ENCODE data around the gene PCDHA4. TPM values are rescaled to one million over a fixed set of nuclear protein-coding genes. Genes with fewer than 3 reads are reported as not detected.
"Not testable (repeated sequence)": the region's sequence is repeated elsewhere in the genome, so short reads cannot be mapped to it uniquely, and the experiment has no call there.

The PCDHA4 gene
- total and polyA plus RNA-seq, 9 of the 15 experiments (the other 6 are each of a cell fraction or from before 2014, with no cell fraction given) = not detected

DNA sequence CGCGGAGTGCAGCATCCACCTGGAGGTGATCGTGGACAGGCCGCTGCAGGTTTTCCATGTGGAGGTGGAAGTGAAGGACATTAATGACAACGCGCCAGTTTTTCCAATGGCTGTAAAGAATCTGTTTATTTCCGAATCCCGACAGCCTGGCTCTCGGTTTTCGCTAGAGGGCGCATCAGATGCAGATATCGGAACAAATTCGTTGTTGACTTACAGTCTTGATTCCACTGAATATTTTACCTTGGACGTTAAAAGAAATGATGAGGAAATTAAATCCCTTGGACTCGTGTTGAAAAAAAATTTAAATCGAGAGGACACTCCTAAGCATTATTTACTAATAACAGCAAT, 5.4 kb upstream of the PCDHA4 start:
- no peak for ATAC-seq
- Histone ChIP-seq H3K4me2 (ENCODE audit: insufficient read depth, low read length) (no peak overlapping the region), H3K79me2 (ENCODE audit: control insufficient read depth, insufficient read depth, low read length) (no peaks in the 10 kb centered on the region), H3K4me1 (replicated peaks in 1 of 2; ENCODE audit: control insufficient read depth in 2 of 2, insufficient read depth in 2 of 2, low read length in 2 of 2) (peaks cover 0 to 7% of the 10 kb centered on the region in 2 experiments; a peak in 1 of 5 replicates), H3K4me3 (no peak overlapping the region), H3K36me3 (ENCODE audit: control insufficient read depth, insufficient read depth, low read length) (no peaks in the 10 kb centered on the region), H3K9me1 (ENCODE audit: control insufficient read depth, insufficient read depth, low read length) (no peaks in the 10 kb centered on the region), H3K27ac (ENCODE audit: extremely low read depth, low read depth, low read length) (no peak overlapping the region), H2AFZ (ENCODE audit: low read depth, low read length) (no peak overlapping the region), H3K9ac (ENCODE audit: insufficient read depth in 1 of 2, low read depth in 2 of 2, low read length in 2 of 2) (no peak overlapping the region), H3K27me3 (ENCODE audit: control insufficient read depth in 2 of 2, insufficient read depth in 2 of 2, low read length in 2 of 2) (no peaks in the 10 kb centered on the region), H3K9me3 (replicated peaks; ENCODE audit: control insufficient read depth, insufficient read depth, low read depth, low read length) (no peaks in the 10 kb centered on the region), H4K20me1 (replicated peaks; ENCODE audit: control insufficient read depth, insufficient read depth, low read length) (no peaks in the 10 kb centered on the region)
- no peak for FAIRE-seq
- intact Hi-C loops (cut with micrococcal nuclease) (no loop called here), in situ Hi-C loops (cut with MboI) (no loop called here)
- peak in 1 of 4 experiments; percentile 2 for DNase-seq (ENCODE audit: extremely low read depth in 1 of 4, low spot score in 3 of 4)
- ChIA-PET POLR2A (no interaction called here), CTCF (ENCODE audit: low intra/inter-chr PET ratio) (no interaction called here)
- WGBS (ENCODE audit: insufficient coverage, low coverage, missing lambda C conversion rate) = 23% methylated on average over 16 of the region's 16 CpGs
- BruUV-seq (replicated peaks) = no TSS peak
- TF ChIP-seq COPS2 (conservative IDR thresholded peaks at IDR 0.05) (no peak), HMG20A (CRISPR knock-in tag; conservative IDR thresholded peaks at IDR 0.05) (no peak), ZFPM2 (CRISPR knock-in tag; IDR thresholded peaks at IDR 0.05) (no peak)
- TF ChIP-seq, protein P1, sequence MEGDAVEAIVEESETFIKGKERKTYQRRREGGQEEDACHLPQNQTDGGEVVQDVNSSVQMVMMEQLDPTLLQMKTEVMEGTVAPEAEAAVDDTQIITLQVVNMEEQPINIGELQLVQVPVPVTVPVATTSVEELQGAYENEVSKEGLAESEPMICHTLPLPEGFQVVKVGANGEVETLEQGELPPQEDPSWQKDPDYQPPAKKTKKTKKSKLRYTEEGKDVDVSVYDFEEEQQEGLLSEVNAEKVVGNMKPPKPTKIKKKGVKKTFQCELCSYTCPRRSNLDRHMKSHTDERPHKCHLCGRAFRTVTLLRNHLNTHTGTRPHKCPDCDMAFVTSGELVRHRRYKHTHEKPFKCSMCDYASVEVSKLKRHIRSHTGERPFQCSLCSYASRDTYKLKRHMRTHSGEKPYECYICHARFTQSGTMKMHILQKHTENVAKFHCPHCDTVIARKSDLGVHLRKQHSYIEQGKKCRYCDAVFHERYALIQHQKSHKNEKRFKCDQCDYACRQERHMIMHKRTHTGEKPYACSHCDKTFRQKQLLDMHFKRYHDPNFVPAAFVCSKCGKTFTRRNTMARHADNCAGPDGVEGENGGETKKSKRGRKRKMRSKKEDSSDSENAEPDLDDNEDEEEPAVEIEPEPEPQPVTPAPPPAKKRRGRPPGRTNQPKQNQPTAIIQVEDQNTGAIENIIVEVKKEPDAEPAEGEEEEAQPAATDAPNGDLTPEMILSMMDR (IDR thresholded peaks at IDR 0.05 in 2 of 3, conservative IDR thresholded peaks at IDR 0.05 in 1 of 3; ENCODE audit: insufficient read depth in 2 of 3, low read depth in 1 of 3, low read length in 3 of 3) = 0 out of 6 replicates have a peak, but pooled peaks of 2 of the 3 experiments have one; percentile 10 to 13

DNA sequence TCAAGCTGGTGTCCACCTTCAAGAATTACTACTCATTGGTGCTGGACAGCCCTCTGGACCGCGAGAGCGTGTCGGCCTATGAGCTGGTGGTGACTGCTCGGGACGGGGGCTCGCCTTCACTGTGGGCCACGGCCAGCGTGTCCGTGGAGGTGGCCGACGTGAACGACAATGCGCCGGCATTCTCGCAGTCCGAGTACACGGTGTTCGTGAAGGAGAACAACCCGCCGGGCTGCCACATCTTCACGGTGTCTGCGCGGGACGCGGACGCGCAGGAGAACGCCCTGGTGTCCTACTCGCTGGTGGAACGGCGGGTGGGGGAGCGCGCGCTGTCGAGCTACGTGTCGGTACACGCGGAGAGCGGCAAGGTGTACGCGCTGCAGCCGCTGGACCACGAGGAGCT, 4.5 kb upstream of the PCDHA4 start:
- H3K9me3 ChIP-seq (replicated peaks; ENCODE audit: control insufficient read depth, insufficient read depth, low read depth, low read length); H3K9ac ChIP-seq (ENCODE audit: insufficient read depth in 1 of 2, low read depth in 2 of 2, low read length in 2 of 2); POLR2A ChIA-PET; CTCF ChIA-PET (ENCODE audit: low intra/inter-chr PET ratio); FAIRE-seq; H2AFZ ChIP-seq (ENCODE audit: low read depth, low read length); H3K27me3 ChIP-seq (ENCODE audit: control insufficient read depth in 2 of 2, insufficient read depth in 2 of 2, low read length in 2 of 2); H3K9me1 ChIP-seq (ENCODE audit: control insufficient read depth, insufficient read depth, low read length); H3K4me3 ChIP-seq; H3K36me3 ChIP-seq (ENCODE audit: control insufficient read depth, insufficient read depth, low read length); ATAC-seq; BruUV-seq (replicated peaks); H3K79me2 ChIP-seq (ENCODE audit: control insufficient read depth, insufficient read depth, low read length); H4K20me1 ChIP-seq (replicated peaks; ENCODE audit: control insufficient read depth, insufficient read depth, low read length); intact Hi-C loops (cut with micrococcal nuclease); H3K4me2 ChIP-seq (ENCODE audit: insufficient read depth, low read length); in situ Hi-C loops (cut with MboI); H3K27ac ChIP-seq (ENCODE audit: extremely low read depth, low read depth, low read length); DNase-seq (ENCODE audit: extremely low read depth in 1 of 4, low spot score in 3 of 4): not testable (repeated sequence)
- 47% methylated on average over 38 of the region's 45 CpGs for WGBS (ENCODE audit: insufficient coverage, low coverage, missing lambda C conversion rate)
- peaks cover 0 to 11% of the 10 kb centered on the region in 2 experiments; a peak in 2 of 5 replicates for H3K4me1 ChIP-seq (replicated peaks in 1 of 2; ENCODE audit: control insufficient read depth in 2 of 2, insufficient read depth in 2 of 2, low read length in 2 of 2)

Data from K562 (cell line).